ENCODE measurements around the gene EIF3B. TPM values are rescaled to one million over a fixed set of nuclear protein-coding genes. Genes with fewer than 3 reads are reported as not detected.
"Not testable (repeated sequence)": the region's sequence is repeated elsewhere in the genome, so short reads cannot be mapped to it uniquely, and the experiment has no call there.

Gene EIF3B
- total and polyA plus RNA-seq, 2 donors: 86.0 to 115 TPM

- WGBS: 88% methylated on average over 17 of the region's 17 CpGs
- DNase-seq (ENCODE audit: low read depth in 6 of 9, low spot score in 9 of 9): no peak
- Histone ChIP-seq H3K27ac (ENCODE audit: low read depth in 1 of 2, low read length in 1 of 2) (no peak overlapping the region), H3K4me1 (ENCODE audit: control insufficient read depth in 2 of 2, insufficient read depth in 2 of 2, low read length in 2 of 2) (no peaks in the 10 kb centered on the region), H3K27me3 (ENCODE audit: control insufficient read depth in 2 of 2, insufficient read depth in 1 of 2, low read length in 1 of 2) (no peaks in the 10 kb centered on the region), H3K9me3 (ENCODE audit: control insufficient read depth in 2 of 2, insufficient read depth in 1 of 2, low read length in 1 of 2) (no peaks in the 10 kb centered on the region), H3K4me3 (ENCODE audit: low read length in 2 of 2) (no peak overlapping the region), H3K36me3 (ENCODE audit: control insufficient read depth in 2 of 2, insufficient read depth in 2 of 2, low read length in 1 of 2) (peaks cover 4 to 7% of the 10 kb centered on the region in 2 donors)
These were observed 32.5 kb downstream of the EIF3B start for GRCh38 chr7:2386964-2387669.

- 77% methylated on average over 31 of the region's 31 CpGs for WGBS
- Histone ChIP-seq H3K9me3 (ENCODE audit: control insufficient read depth in 2 of 2, insufficient read depth in 1 of 2, low read length in 1 of 2) (no peaks in the 10 kb centered on the region), H3K27ac (ENCODE audit: low read depth in 1 of 2, low read length in 1 of 2) (no peak overlapping the region), H3K4me3 (ENCODE audit: low read length in 2 of 2) (no peak overlapping the region), H3K27me3 (ENCODE audit: control insufficient read depth in 2 of 2, insufficient read depth in 1 of 2, low read length in 1 of 2) (no peaks in the 10 kb centered on the region), H3K4me1 (ENCODE audit: control insufficient read depth in 2 of 2, insufficient read depth in 2 of 2, low read length in 2 of 2) (no peaks in the 10 kb centered on the region), H3K36me3 (ENCODE audit: control insufficient read depth in 2 of 2, insufficient read depth in 2 of 2, low read length in 1 of 2) (no peaks in the 10 kb centered on the region)
- DNase-seq (ENCODE audit: low read depth in 6 of 9, low spot score in 9 of 9): peak in 1 of 9 donors; percentile 45
These were observed 33.4 kb downstream of the EIF3B start for GRCh38 chr7:2387897-2388636.

- Histone ChIP-seq H3K27me3 (ENCODE audit: control insufficient read depth in 2 of 2, insufficient read depth in 1 of 2, low read length in 1 of 2) (no peaks in the 10 kb centered on the region), H3K4me1 (ENCODE audit: control insufficient read depth in 2 of 2, insufficient read depth in 2 of 2, low read length in 2 of 2) (no peaks in the 10 kb centered on the region), H3K4me3 (ENCODE audit: low read length in 2 of 2) (no peak overlapping the region), H3K9me3 (ENCODE audit: control insufficient read depth in 2 of 2, insufficient read depth in 1 of 2, low read length in 1 of 2) (no peaks in the 10 kb centered on the region), H3K36me3 (ENCODE audit: control insufficient read depth in 2 of 2, insufficient read depth in 2 of 2, low read length in 1 of 2) (no peaks in the 10 kb centered on the region), H3K27ac (ENCODE audit: low read depth in 1 of 2, low read length in 1 of 2) (no peak overlapping the region)
- WGBS: 98% methylated on average over 5 of the region's 5 CpGs
- DNase-seq (ENCODE audit: low read depth in 6 of 9, low spot score in 9 of 9): no peak
These were observed 34.0 kb downstream of the EIF3B start for GRCh38 chr7:2388637-2388954.

GRCh38 chr7:2390020-2390816 is 35.6 kb downstream of the EIF3B start:
- H3K4me1 ChIP-seq (ENCODE audit: control insufficient read depth in 2 of 2, insufficient read depth in 2 of 2, low read length in 2 of 2); DNase-seq (ENCODE audit: low read depth in 6 of 9, low spot score in 9 of 9); H3K36me3 ChIP-seq (ENCODE audit: control insufficient read depth in 2 of 2, insufficient read depth in 2 of 2, low read length in 1 of 2); H3K27ac ChIP-seq (ENCODE audit: low read depth in 1 of 2, low read length in 1 of 2); H3K27me3 ChIP-seq (ENCODE audit: control insufficient read depth in 2 of 2, insufficient read depth in 1 of 2, low read length in 1 of 2); H3K9me3 ChIP-seq (ENCODE audit: control insufficient read depth in 2 of 2, insufficient read depth in 1 of 2, low read length in 1 of 2); H3K4me3 ChIP-seq (ENCODE audit: low read length in 2 of 2): not testable (repeated sequence)
- WGBS: 45% methylated on average over 16 of the region's 16 CpGs

- H3K9me3 ChIP-seq (ENCODE audit: control insufficient read depth in 2 of 2, insufficient read depth in 1 of 2, low read length in 1 of 2): no peaks in the 10 kb centered on the region
- H3K27me3 ChIP-seq (ENCODE audit: control insufficient read depth in 2 of 2, insufficient read depth in 1 of 2, low read length in 1 of 2): no peaks in the 10 kb centered on the region
- H3K36me3 ChIP-seq (ENCODE audit: control insufficient read depth in 2 of 2, insufficient read depth in 2 of 2, low read length in 1 of 2): no peaks in the 10 kb centered on the region
- no peak for DNase-seq (ENCODE audit: low read depth in 6 of 9, low spot score in 9 of 9)
- no peak overlapping the region for H3K27ac ChIP-seq (ENCODE audit: low read depth in 1 of 2, low read length in 1 of 2)
- H3K4me1 ChIP-seq (ENCODE audit: control insufficient read depth in 2 of 2, insufficient read depth in 2 of 2, low read length in 2 of 2): no peaks in the 10 kb centered on the region
- no peak overlapping the region for H3K4me3 ChIP-seq (ENCODE audit: low read length in 2 of 2)
- 91% methylated on average over 12 of the region's 12 CpGs for WGBS
These were observed 39.1 kb downstream of the EIF3B start for GRCh38 chr7:2393706-2394105.

GRCh38 chr7:2394566-2395082 is 40.0 kb downstream of the EIF3B start:
- WGBS: 92% methylated on average over 21 of the region's 21 CpGs
- no peaks in the 10 kb centered on the region for H3K9me3 ChIP-seq (ENCODE audit: control insufficient read depth in 2 of 2, insufficient read depth in 1 of 2, low read length in 1 of 2)
- no peak for DNase-seq (ENCODE audit: low read depth in 6 of 9, low spot score in 9 of 9)
- H3K27ac ChIP-seq (ENCODE audit: low read depth in 1 of 2, low read length in 1 of 2): no peak overlapping the region
- H3K36me3 ChIP-seq (ENCODE audit: control insufficient read depth in 2 of 2, insufficient read depth in 2 of 2, low read length in 1 of 2): no peaks in the 10 kb centered on the region
- H3K4me1 ChIP-seq (ENCODE audit: control insufficient read depth in 2 of 2, insufficient read depth in 2 of 2, low read length in 2 of 2): peaks cover 0 to 2% of the 10 kb centered on the region in 2 donors
- no peaks in the 10 kb centered on the region for H3K27me3 ChIP-seq (ENCODE audit: control insufficient read depth in 2 of 2, insufficient read depth in 1 of 2, low read length in 1 of 2)
- H3K4me3 ChIP-seq (ENCODE audit: low read length in 2 of 2): no peak overlapping the region

GRCh38 chr7:2398506-2398905 is 43.9 kb downstream of the EIF3B start:
- Histone ChIP-seq H3K4me3 (ENCODE audit: low read length in 2 of 2) (no peak overlapping the region), H3K4me1 (ENCODE audit: control insufficient read depth in 2 of 2, insufficient read depth in 2 of 2, low read length in 2 of 2) (peaks cover 6 to 14% of the 10 kb centered on the region in 2 donors), H3K27me3 (ENCODE audit: control insufficient read depth in 2 of 2, insufficient read depth in 1 of 2, low read length in 1 of 2) (no peaks in the 10 kb centered on the region), H3K27ac (ENCODE audit: low read depth in 1 of 2, low read length in 1 of 2) (no peak overlapping the region), H3K36me3 (ENCODE audit: control insufficient read depth in 2 of 2, insufficient read depth in 2 of 2, low read length in 1 of 2) (no peaks in the 10 kb centered on the region), H3K9me3 (ENCODE audit: control insufficient read depth in 2 of 2, insufficient read depth in 1 of 2, low read length in 1 of 2) (no peaks in the 10 kb centered on the region)
- WGBS: 98% methylated on average over 4 of the region's 4 CpGs
- DNase-seq (ENCODE audit: low read depth in 6 of 9, low spot score in 9 of 9): no peak

- peaks cover 0 to 3% of the 10 kb centered on the region in 2 donors for H3K36me3 ChIP-seq (ENCODE audit: control insufficient read depth in 2 of 2, insufficient read depth in 2 of 2, low read length in 1 of 2)
- H3K27ac ChIP-seq (ENCODE audit: low read depth in 1 of 2, low read length in 1 of 2): peak overlapping the region; percentile 79 to 80
- 20% methylated on average over 6 of the region's 6 CpGs for WGBS
- peaks cover 16 to 26% of the 10 kb centered on the region in 2 donors for H3K4me1 ChIP-seq (ENCODE audit: control insufficient read depth in 2 of 2, insufficient read depth in 2 of 2, low read length in 2 of 2)
- peaks cover 0 to 14% of the 10 kb centered on the region in 2 donors for H3K27me3 ChIP-seq (ENCODE audit: control insufficient read depth in 2 of 2, insufficient read depth in 1 of 2, low read length in 1 of 2)
- H3K4me3 ChIP-seq (ENCODE audit: low read length in 2 of 2): no peak overlapping the region
- DNase-seq (ENCODE audit: low read depth in 6 of 9, low spot score in 9 of 9): peak in 2 of 9 donors; percentile 9 to 55
- H3K9me3 ChIP-seq (ENCODE audit: control insufficient read depth in 2 of 2, insufficient read depth in 1 of 2, low read length in 1 of 2): no peaks in the 10 kb centered on the region
These were observed 45.4 kb downstream of the EIF3B start for GRCh38 chr7:2399848-2400587.

All from thymus (tissue), 11 donors.